Loucy (cell line): ENCODE results near the gene TSPAN3.

Experiments
- CTCF ChIP-seq: fragments of 200-600 bp; sonication (generic); conservative IDR thresholded peaks from 2 replicates; pipeline ENCODE4 v1.5.1; 2014; ENCODE audit warnings: mild to moderate bottlenecking, antibody characterized with exemption, low read length
- EZH2phosphoT487 ChIP-seq: fragments of 200-600 bp; IDR thresholded peaks from 2 replicates; pipeline ENCODE4 v1.6.1; 2018; ENCODE audit warnings: antibody characterized with exemption, mild to moderate bottlenecking, moderate library complexity, borderline replicate concordance

DNA sequence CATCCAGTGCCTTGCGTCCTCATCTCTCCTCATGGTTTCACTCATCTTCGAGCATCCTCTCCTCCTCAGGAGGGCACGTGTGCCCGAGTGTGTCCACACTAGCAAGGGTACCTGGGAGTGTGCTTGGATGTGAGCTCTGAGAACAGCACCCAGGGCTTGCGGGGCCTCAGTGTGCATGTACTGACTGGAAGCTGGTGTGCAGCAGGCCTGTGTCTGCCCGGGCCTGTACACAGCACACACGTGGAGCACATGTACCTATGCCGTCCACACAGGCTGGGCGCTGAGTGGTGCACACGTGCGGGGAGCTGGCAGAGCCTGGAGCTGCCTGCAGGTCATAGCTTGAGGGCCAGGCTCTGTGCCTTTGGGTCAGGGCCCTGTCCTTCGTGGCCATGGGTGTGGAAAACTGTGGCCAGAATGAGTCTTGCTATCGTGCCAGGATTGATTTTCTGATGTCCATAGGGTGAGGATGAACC lies 34.9 kb downstream of the TSPAN3 start:
- no peak for TF ChIP-seq CTCF
- TF ChIP-seq EZH2phosphoT487 = no peak
